PFSK-1 (cell line): ENCODE measurements around the gene PLIN4.

Source experiments
- FOXP2 ChIP-seq: optimal IDR thresholded peaks from 2 replicates; pipeline ENCODE3; 2011; ENCODE audit warnings: borderline replicate concordance, control low read depth, inconsistent platforms; ENCODE audit not compliant: insufficient read depth; ENCODE audit errors: extremely low read length, extremely low read depth
- POLR2AphosphoS5 ChIP-seq: IDR thresholded peaks from 2 replicates; pipeline ENCODE4 v1.6.1; 2012; ENCODE audit warnings: low read depth, mild to moderate bottlenecking, control low read depth, low read length, moderate library complexity
- REST ChIP-seq, 2 experiments: IDR thresholded peaks; 2 replicates each; pipeline versions ENCODE4 v1.6.1 to v1.8.0; 2011 to 2012; ENCODE audit warnings: low read depth in 2 of 2, low read length in 2 of 2, control low read depth in 1 of 2, inconsistent platforms in 1 of 2, mild to moderate bottlenecking in 1 of 2, moderate library complexity in 1 of 2; ENCODE audit not compliant: insufficient read depth in 1 of 2
- SIN3A ChIP-seq: IDR thresholded peaks from 2 replicates; pipeline ENCODE4 v1.6.1; 2012; ENCODE audit warnings: mild to moderate bottlenecking, low read length, moderate library complexity, borderline replicate concordance; ENCODE audit not compliant: insufficient read depth
- TAF1 ChIP-seq: IDR thresholded peaks from 2 replicates; pipeline ENCODE4 v1.6.1; 2012; ENCODE audit warnings: low read length, control low read depth, borderline replicate concordance; ENCODE audit not compliant: insufficient read depth

The PLIN4 gene

GRCh38 chr19:4541114-4541805 lies 23.0 kb upstream of the PLIN4 start:
- TF ChIP-seq TAF1 (no peak), FOXP2 (no peak), SIN3A (no peak), REST (IDR thresholded peaks at IDR 0.05; ENCODE audit: insufficient read depth in 1 of 2, low read depth in 2 of 2, low read length in 2 of 2) (no peak), POLR2AphosphoS5 (no peak)

GRCh38 chr19:4539693-4540581 lies 21.7 kb upstream of the PLIN4 start, which contains the start of gene LRG1:
TSS of gene LRG1 (minus strand) at chr19:4540036. CDS start at chr19:4540013, 23 bp downstream.
- TF ChIP-seq SIN3A, result no peak
- TF ChIP-seq TAF1, result no peak
- TF ChIP-seq REST (IDR thresholded peaks at IDR 0.05; ENCODE audit: insufficient read depth in 1 of 2, low read depth in 2 of 2, low read length in 2 of 2), result no peak
- TF ChIP-seq POLR2AphosphoS5, result no peak
- TF ChIP-seq FOXP2, result no peak

GRCh38 chr19:4539169-4539692 lies 20.9 kb upstream of the PLIN4 start:
- TF ChIP-seq FOXP2, result no peak
- no peak for TF ChIP-seq POLR2AphosphoS5
- no peak for TF ChIP-seq TAF1
- TF ChIP-seq SIN3A, result no peak
- TF ChIP-seq REST (IDR thresholded peaks at IDR 0.05; ENCODE audit: insufficient read depth in 1 of 2, low read depth in 2 of 2, low read length in 2 of 2), result no peak

- no peak for TF ChIP-seq FOXP2
- TF ChIP-seq TAF1, result no peak
- TF ChIP-seq POLR2AphosphoS5, result no peak
- TF ChIP-seq REST (IDR thresholded peaks at IDR 0.05; ENCODE audit: insufficient read depth in 1 of 2, low read depth in 2 of 2, low read length in 2 of 2), result no peak
- no peak for TF ChIP-seq SIN3A
These were observed 20.3 kb upstream of the PLIN4 start for GRCh38 chr19:4538601-4538954.
